HG02759 (cell line): ENCODE measurements around the gene ATG4C.

Experiments used
- ATAC-seq: cut with Tn5 transposase; IDR thresholded peaks from one replicate; pipeline ENCODE4 v1.9.1; 2021; ENCODE audit warnings: mild to moderate bottlenecking, moderate library complexity; ENCODE audit not compliant: unreplicated experiment

The ATG4C gene

GRCh38 chr1:62903522-62903921 lies 119.6 kb downstream of the ATG4C start:
- ATAC-seq: no peak

GRCh38 chr1:62903982-62904855 lies 120.3 kb downstream of the ATG4C start:
- no peak for ATAC-seq

- no peak for ATAC-seq
These were observed 120.9 kb downstream of the ATG4C start for GRCh38 chr1:62904856-62905225.

- ATAC-seq: no peak
These were observed 121.4 kb downstream of the ATG4C start for GRCh38 chr1:62905309-62905708.

- no peak for ATAC-seq
These were observed 121.9 kb downstream of the ATG4C start for GRCh38 chr1:62905872-62906271.

- ATAC-seq: no peak
These were observed 122.5 kb downstream of the ATG4C start for GRCh38 chr1:62906428-62906886.

- ATAC-seq: no peak
These were observed 124.3 kb downstream of the ATG4C start for GRCh38 chr1:62908168-62908695.

- no peak for ATAC-seq
These were observed 128.2 kb downstream of the ATG4C start for GRCh38 chr1:62912028-62912638.
